GM10248 (cell line): Measurements from ENCODE around the gene CCDC40.
"Not testable (repeated sequence)": the region's sequence is repeated elsewhere in the genome, so short reads cannot be mapped to it uniquely, and the experiment has no call there.

Experiments
- CTCF ChIA-PET: fragments of 300-600 bp; sonication (Branson Sonifier 250); formaldehyde crosslinking; extraction: SDS; loops from one replicate; lab custom pipeline; 2021; ENCODE audit warnings: antibody characterized with exemption; lab: Yijun Ruan, JAX
- POLR2A ChIA-PET: fragments of 350-650 bp; sonication (Branson Sonifier 250); formaldehyde crosslinking; extraction: SDS; loops from one replicate; lab custom pipeline; 2020; ENCODE audit warnings: antibody characterized with exemption; lab: Yijun Ruan, JAX
- DNase-seq: peaks from one replicate; pipeline ENCODE4 v3.0.0; 2012; ENCODE audit errors: extremely low spot score
- TF ChIP-seq, protein P1 (sequence below): IDR thresholded peaks from 2 replicates; pipeline ENCODE4 v1.5.1; 2012; ENCODE audit warnings: mild to moderate bottlenecking, low read depth; ENCODE audit errors: extremely low read depth, missing control alignments, control extremely low read depth

CCDC40 gene

DNA sequence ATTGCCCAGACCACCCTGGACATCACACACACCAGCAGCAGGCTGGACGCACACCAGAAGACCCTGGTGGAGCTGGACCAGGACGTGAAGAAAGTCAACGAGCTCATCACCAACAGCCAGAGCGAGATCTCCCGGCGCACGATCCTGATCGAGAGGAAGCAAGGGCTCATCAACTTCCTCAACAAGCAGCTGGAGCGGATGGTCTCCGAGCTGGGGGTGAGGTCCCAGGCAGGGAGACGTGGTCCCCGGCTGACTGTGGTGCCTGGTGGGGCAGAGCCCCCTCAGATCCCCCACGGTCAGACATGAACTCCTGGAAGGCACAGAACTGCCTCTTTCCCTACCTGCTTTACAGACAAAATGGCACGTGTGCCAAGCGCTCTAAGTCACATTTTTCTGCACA lies 48.3 kb downstream of the CCDC40 start:
- ChIA-PET POLR2A (no interaction called here), CTCF (interaction anchor here (3.6 kb wide), 1 partner anchor 17 kb away, joined by 25 read pairs; the partner anchor contains the start of gene GAA)
- TF ChIP-seq, protein P1, sequence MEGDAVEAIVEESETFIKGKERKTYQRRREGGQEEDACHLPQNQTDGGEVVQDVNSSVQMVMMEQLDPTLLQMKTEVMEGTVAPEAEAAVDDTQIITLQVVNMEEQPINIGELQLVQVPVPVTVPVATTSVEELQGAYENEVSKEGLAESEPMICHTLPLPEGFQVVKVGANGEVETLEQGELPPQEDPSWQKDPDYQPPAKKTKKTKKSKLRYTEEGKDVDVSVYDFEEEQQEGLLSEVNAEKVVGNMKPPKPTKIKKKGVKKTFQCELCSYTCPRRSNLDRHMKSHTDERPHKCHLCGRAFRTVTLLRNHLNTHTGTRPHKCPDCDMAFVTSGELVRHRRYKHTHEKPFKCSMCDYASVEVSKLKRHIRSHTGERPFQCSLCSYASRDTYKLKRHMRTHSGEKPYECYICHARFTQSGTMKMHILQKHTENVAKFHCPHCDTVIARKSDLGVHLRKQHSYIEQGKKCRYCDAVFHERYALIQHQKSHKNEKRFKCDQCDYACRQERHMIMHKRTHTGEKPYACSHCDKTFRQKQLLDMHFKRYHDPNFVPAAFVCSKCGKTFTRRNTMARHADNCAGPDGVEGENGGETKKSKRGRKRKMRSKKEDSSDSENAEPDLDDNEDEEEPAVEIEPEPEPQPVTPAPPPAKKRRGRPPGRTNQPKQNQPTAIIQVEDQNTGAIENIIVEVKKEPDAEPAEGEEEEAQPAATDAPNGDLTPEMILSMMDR = no peak
- no peak for DNase-seq

DNA sequence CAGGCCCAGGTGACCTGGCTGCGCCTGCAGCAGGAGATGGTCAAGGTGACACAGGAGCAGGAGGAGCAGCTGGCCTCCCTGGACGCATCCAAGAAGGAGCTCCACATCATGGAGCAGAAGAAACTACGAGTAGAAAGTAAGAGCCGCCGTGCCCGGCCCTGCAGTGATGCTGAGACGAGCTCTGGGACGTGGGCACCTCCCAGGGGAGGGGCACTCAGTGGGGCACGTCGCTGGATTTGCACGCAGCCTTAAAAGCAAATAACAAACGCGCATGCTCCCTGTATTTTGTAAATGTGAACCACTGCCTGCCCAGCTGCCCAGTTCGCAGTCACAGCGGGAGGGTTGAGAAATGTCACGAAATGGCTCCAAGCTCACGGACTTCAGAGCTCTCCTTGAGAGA lies 49.6 kb downstream of the CCDC40 start:
- DNase-seq = no peak
- ChIA-PET CTCF (interaction anchor here (0.7 to 2.7 kb wide), 2 partner anchors 15 to 36 kb away, joined by 3 to 22 read pairs; partner anchors contain the start of gene GAA), POLR2A (no interaction called here)

DNA sequence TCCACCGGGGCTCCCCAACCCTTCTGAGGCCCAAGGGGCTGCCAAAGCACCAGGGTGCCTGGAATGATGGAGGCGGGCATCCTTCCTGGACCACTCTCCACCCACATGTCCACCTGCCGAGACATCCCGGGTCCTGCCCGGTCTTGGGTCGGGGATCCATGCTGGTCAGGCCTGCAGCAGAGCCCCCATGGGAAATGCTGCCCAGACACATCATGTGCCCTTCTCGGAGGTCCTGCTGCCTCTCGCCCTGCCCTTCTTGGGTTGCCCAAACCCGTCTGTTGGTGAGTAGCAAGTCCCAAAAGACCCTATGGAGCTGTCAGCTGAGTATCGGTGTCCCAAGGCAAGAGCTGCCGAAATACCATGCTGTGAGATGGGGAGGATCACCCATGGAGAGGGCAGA lies 50.2 kb downstream of the CCDC40 start:
- ChIA-PET CTCF (interaction anchor here (0.7 to 2.7 kb wide), 2 partner anchors 15 to 108 kb away, joined by 3 to 22 read pairs; partner anchors contain the start of gene GAA), POLR2A (no interaction called here)
- TF ChIP-seq, protein P1 = no peak

More for the DNA sequence above, 49.6 kb downstream of the CCDC40 start:
- TF ChIP-seq, protein P1 = no peak

DNA sequence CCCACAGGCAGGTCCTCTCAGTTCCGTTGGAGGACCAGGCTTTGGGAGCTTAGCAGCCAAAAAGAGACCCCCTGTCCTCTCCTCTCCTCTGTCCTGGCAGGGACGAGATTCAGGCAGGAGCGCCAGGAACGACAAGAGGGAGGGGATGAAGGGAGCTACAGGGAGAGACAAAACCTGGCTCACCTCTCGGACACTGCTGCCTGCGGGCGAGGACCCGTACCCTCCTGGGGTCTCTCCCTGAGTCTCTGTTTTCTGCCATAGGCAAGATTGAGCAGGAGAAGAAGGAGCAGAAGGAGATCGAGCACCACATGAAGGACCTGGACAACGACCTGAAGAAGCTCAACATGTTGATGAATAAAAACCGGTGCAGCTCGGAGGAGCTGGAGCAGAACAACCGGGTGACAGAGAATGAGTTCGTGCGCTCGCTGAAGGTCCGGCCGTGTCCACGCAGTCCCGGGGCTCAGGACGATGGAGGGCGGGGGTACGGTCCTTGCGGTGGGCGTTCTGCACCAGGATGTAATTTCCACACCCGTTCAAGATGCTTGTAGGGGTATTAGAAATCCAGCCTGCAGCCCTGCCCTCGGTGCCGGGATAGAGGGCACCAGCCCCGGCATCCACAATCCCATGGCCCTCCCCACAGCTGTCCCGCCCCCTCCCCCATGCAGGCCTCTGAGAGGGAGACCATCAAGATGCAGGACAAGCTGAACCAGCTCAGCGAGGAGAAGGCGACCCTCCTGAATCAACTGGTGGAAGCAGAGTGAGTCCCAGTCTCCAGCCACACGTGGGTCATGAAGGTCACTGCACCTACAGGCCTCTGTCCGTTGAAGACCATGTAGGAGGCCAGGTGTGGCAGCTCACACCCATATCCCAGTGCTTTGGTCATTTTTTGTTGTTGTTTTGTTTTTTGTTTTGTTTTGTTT lies 51.2 kb downstream of the CCDC40 start:
- TF ChIP-seq, protein P1 = no peak
- ChIA-PET CTCF (interaction anchor here (0.7 to 2.7 kb wide), 2 partner anchors 14 to 107 kb away, joined by 3 to 22 read pairs; partner anchors contain the start of gene GAA), POLR2A (no interaction called here)
- DNase-seq = no peak

More for the DNA sequence above, 50.2 kb downstream of the CCDC40 start:
- no peak for DNase-seq

DNA sequence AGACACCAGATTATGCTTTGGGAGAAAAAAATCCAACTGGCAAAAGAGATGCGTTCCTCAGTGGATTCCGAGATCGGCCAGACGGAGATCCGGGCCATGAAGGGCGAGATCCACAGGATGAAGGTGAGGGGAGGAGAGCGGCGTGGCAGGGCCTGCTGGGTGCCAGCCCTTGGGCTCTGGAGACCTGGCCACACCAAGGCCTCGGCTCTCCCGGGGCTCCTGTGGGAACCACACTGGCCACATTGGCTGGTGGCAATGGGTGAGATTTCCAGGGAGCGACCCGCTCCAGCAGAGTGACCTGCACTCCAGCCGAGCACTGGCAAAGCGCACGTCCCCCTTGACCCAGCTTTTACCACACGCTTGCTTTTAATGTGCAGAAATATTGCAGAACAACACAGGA lies 53.3 kb downstream of the CCDC40 start:
- ChIA-PET CTCF (interaction anchor here (2.3 kb wide), 1 partner anchor 11 kb away, joined by 19 read pairs; the partner anchor contains the start of gene GAA), POLR2A (no interaction called here)
- DNase-seq = no peak
- TF ChIP-seq, protein P1 = no peak

DNA sequence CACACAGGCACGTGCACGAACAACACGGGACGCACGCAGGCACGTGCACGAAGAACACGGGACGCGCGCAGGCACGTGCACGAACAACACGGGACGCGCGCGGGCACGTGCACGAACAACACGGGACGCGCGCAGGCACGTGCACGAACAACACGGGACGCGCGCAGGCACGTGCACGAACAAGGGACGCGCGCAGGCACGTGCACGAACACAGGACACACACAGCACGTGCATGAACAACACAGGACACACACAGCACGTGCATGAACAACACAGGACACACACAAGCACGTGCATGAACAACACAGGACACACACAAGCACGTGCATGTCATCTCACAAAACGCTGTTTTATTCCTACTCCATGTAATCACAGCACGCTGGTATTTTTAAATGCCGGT lies 53.7 kb downstream of the CCDC40 start:
- DNase-seq, POLR2A ChIA-PET: not testable (repeated sequence)
- CTCF ChIA-PET = interaction anchor here (2.3 kb wide), 1 partner anchor 11 kb away, joined by 19 read pairs; the partner anchor contains the start of gene GAA

DNA sequence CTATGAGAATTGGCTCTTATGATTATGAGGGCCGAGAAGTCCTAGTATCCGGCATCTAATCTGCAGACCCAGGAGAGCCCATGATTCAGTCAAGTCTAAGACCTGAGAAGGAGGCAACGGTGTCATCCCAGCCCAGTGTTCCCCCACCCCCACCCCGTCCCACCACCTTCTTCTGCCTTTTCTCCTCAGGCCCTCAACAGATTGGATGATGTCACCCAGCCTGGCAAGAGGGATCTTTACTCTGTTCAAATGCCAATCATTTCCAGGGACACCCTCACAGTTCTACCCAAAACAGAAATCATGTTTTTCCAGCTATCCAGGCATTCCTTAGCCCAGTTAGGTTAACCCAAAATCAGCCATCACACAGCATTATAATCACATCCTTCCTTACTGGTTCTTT lies 54.9 kb downstream of the CCDC40 start:
- CTCF ChIA-PET = interaction anchor here (2.7 to 2.9 kb wide), 2 partner anchors 8 to 10 kb away, joined by 23 to 25 read pairs; partner anchors contain the start of gene GAA
- no peak for DNase-seq
- TF ChIP-seq, protein P1 = no peak
- POLR2A ChIA-PET = no interaction called here
